ENCODE results near the gene NUP98. TPM values are rescaled to one million over a fixed set of nuclear protein-coding genes. Genes with fewer than 3 reads are reported as not detected.

The NUP98 gene
- total RNA-seq, 2 experiments from 2014 or later: 161 to 186 TPM

DNA sequence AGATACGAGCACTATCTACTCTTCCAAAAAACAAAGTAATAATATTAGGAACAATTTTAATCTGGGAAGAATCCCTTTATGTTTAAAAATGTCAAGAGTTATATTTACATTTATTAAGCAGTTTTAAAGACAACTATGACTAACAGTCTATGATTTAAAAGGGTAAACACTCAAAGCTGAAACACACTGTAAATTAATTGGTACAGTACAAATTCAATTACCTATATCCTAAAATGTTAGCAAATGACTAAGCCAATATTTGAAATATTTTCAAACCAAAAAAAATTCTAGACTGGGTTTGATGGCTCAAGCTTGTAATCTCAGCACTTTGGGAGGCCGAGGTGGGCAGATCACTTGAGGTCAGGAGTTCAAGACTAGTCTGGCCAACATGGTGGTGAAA lies 90.2 kb downstream of the NUP98 start:
- no peak overlapping the region for H3K27ac ChIP-seq (ENCODE audit: low read depth in 1 of 2, low read length in 2 of 2)
- Mint-ChIP-seq H3K4me1 (ENCODE audit: low read depth) (no peaks in the 10 kb centered on the region), H3K36me3 (ENCODE audit: low read depth) (peaks cover 88% of the 10 kb centered on the region), H3K27me3 (no peaks in the 10 kb centered on the region), H3K4me3 (no peak overlapping the region), H3K27ac (no peak overlapping the region), H3K9me3 (no peaks in the 10 kb centered on the region)
- ChIA-PET POLR2A (no interaction called here), CTCF (no interaction called here)
- ATAC-seq (ENCODE audit: poor library complexity) (no peak), DNase-seq (no peak)
- no peaks in the 10 kb centered on the region for H3K9me3 ChIP-seq (ENCODE audit: control insufficient read depth in 1 of 2, insufficient read depth in 1 of 2, low read length in 2 of 2)
- H3K36me3 ChIP-seq (ENCODE audit: insufficient read depth, low read length): peaks cover 86% of the 10 kb centered on the region
- no peak overlapping the region for H3K4me3 ChIP-seq (ENCODE audit: low read length)
- intact Hi-C loops (cut with DNase I, micrococcal nuclease): no loop called here
- H3K4me1 ChIP-seq (ENCODE audit: insufficient read depth, low read length): no peaks in the 10 kb centered on the region
- TF ChIP-seq, protein P1, sequence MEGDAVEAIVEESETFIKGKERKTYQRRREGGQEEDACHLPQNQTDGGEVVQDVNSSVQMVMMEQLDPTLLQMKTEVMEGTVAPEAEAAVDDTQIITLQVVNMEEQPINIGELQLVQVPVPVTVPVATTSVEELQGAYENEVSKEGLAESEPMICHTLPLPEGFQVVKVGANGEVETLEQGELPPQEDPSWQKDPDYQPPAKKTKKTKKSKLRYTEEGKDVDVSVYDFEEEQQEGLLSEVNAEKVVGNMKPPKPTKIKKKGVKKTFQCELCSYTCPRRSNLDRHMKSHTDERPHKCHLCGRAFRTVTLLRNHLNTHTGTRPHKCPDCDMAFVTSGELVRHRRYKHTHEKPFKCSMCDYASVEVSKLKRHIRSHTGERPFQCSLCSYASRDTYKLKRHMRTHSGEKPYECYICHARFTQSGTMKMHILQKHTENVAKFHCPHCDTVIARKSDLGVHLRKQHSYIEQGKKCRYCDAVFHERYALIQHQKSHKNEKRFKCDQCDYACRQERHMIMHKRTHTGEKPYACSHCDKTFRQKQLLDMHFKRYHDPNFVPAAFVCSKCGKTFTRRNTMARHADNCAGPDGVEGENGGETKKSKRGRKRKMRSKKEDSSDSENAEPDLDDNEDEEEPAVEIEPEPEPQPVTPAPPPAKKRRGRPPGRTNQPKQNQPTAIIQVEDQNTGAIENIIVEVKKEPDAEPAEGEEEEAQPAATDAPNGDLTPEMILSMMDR (IDR thresholded peaks at IDR 0.05): no peak
- no peaks in the 10 kb centered on the region for H3K27me3 ChIP-seq (ENCODE audit: control insufficient read depth in 1 of 2, insufficient read depth in 2 of 2, low read length in 2 of 2)

DNA sequence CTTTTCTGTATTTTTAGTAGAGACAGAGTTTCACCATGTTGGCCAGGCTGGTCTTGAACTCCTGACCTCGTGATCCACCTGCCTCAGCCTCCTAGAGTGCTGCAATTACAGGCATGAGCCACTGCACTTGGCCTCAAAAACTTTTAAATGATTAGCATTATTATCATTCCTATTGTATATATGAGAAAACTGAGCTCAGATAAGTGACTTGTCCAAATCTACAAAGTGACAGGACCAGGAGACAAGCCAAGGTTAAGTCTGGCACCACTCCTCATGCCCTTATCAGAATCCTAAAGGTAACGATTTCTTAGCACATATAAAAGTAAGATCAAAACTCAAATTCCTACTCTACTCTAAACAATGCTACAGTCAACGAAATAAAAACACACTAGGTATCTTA lies 94.0 kb downstream of the NUP98 start:
- Histone ChIP-seq H3K27me3 (ENCODE audit: control insufficient read depth in 1 of 2, insufficient read depth in 2 of 2, low read length in 2 of 2) (no peaks in the 10 kb centered on the region), H3K4me3 (ENCODE audit: low read length) (no peak overlapping the region), H3K36me3 (ENCODE audit: insufficient read depth, low read length) (peaks cover 85% of the 10 kb centered on the region), H3K9me3 (ENCODE audit: control insufficient read depth in 1 of 2, insufficient read depth in 1 of 2, low read length in 2 of 2) (no peaks in the 10 kb centered on the region), H3K4me1 (ENCODE audit: insufficient read depth, low read length) (no peaks in the 10 kb centered on the region), H3K27ac (ENCODE audit: low read depth in 1 of 2, low read length in 2 of 2) (no peak overlapping the region)
- ChIA-PET POLR2A (no interaction called here), CTCF (interaction anchor here (1.2 kb wide), 1 partner anchor 15 kb away, joined by 3 read pairs; no protein-coding TSS in a partner anchor)
- Mint-ChIP-seq H3K4me3 (no peak overlapping the region), H3K9me3 (no peaks in the 10 kb centered on the region), H3K27ac (no peak overlapping the region), H3K27me3 (no peaks in the 10 kb centered on the region), H3K36me3 (ENCODE audit: low read depth) (peaks cover 89% of the 10 kb centered on the region), H3K4me1 (ENCODE audit: low read depth) (no peaks in the 10 kb centered on the region)
- TF ChIP-seq, protein P1 (IDR thresholded peaks at IDR 0.05): no peak
- DNase-seq (no peak), ATAC-seq (ENCODE audit: poor library complexity) (no peak)
- intact Hi-C loops (cut with DNase I, micrococcal nuclease): no loop called here

DNA sequence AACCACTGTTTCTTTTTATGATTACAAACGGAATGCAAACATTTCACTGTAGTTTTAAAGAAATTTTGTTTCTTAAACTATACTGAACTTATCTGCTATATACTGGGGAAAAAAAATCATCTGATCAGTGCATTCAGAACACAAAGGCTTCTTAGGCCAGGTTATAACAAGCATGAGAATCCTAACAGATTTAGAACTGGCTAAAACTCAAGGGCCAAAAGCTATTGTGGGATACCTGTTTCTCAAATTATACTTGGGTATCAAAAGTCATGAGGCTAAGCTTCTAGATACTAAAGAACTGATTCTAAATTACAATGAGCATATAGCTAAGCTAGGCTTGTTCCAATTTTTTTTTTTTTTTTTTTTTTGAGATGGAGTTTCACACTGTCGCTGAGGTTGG lies 96.4 kb downstream of the NUP98 start:
- H3K27ac ChIP-seq (ENCODE audit: low read depth in 1 of 2, low read length in 2 of 2): no peak overlapping the region
- CTCF ChIA-PET: interaction anchor here (0.6 to 1.7 kb wide), 2 partner anchors 108 to 217 kb away, joined by 3 read pairs; partner anchors contain the start of gene PGAP2
- Mint-ChIP-seq H3K27ac (no peak overlapping the region), H3K36me3 (ENCODE audit: low read depth) (peaks cover 88% of the 10 kb centered on the region), H3K4me1 (ENCODE audit: low read depth) (no peaks in the 10 kb centered on the region), H3K9me3 (no peaks in the 10 kb centered on the region), H3K4me3 (no peak overlapping the region), H3K27me3 (no peaks in the 10 kb centered on the region)
- peaks cover 87% of the 10 kb centered on the region for H3K36me3 ChIP-seq (ENCODE audit: insufficient read depth, low read length)
- TF ChIP-seq, protein P1 (IDR thresholded peaks at IDR 0.05): no peak
- intact Hi-C loops (cut with DNase I, micrococcal nuclease): no loop called here
- no peak overlapping the region for H3K4me3 ChIP-seq (ENCODE audit: low read length)
- no peak for ATAC-seq (ENCODE audit: poor library complexity)
- no peaks in the 10 kb centered on the region for H3K9me3 ChIP-seq (ENCODE audit: control insufficient read depth in 1 of 2, insufficient read depth in 1 of 2, low read length in 2 of 2)
- POLR2A ChIA-PET: no interaction called here
- H3K27me3 ChIP-seq (ENCODE audit: control insufficient read depth in 1 of 2, insufficient read depth in 2 of 2, low read length in 2 of 2): no peaks in the 10 kb centered on the region
- H3K4me1 ChIP-seq (ENCODE audit: insufficient read depth, low read length): no peaks in the 10 kb centered on the region
- no peak for DNase-seq

Measured in CD4-positive, alpha-beta T cell (primary cell).